GM19455 (cell line): ENCODE data around the gene NINJ2.

Experiments used
- ATAC-seq: cut with Tn5 transposase; IDR thresholded peaks from one replicate; pipeline ENCODE4 v1.9.1; 2021; ENCODE audit not compliant: unreplicated experiment

Gene NINJ2

DNA sequence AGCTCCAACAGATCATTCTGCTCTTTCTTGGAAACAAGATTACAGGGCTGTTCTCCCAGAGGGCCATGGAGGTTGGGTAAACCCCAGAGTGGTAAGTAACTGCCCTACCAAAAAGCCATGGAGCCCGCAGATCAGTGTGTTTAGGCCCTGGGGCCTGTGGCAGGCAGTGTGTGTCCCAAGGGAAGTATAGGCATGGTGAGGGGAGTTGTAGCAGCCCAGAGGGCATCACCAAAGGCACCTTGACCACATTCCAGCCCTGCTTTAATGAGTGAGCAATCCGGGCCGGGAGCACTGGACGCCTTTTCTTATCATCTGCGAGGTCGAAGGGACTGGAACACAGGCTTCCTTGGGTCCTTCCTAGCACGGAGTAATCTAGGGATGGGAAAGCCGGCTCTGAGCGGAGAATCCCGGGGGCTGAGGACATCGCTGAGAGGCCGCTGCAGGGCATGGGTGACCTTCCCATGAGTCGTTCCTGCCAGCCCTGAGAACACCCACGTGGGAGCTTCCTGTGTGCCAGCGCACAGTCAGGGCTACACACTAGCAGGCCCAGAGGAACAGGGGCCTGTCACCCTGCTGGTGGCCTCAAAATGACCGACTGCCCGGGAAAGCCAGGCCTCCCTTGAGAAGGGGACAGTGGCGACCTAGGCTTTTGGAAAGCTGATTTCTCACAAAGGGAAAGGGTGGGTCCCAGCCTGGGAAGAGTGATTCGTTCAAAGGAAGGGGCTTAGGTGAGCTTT is 91.3 kb downstream of the NINJ2 start:
- no peak for ATAC-seq

- no peak for ATAC-seq
Observed at GRCh38 chr12:570921-571794, 92.1 kb downstream of the NINJ2 start.

- ATAC-seq: no peak
Observed at GRCh38 chr12:570435-570920, 92.8 kb downstream of the NINJ2 start.

DNA sequence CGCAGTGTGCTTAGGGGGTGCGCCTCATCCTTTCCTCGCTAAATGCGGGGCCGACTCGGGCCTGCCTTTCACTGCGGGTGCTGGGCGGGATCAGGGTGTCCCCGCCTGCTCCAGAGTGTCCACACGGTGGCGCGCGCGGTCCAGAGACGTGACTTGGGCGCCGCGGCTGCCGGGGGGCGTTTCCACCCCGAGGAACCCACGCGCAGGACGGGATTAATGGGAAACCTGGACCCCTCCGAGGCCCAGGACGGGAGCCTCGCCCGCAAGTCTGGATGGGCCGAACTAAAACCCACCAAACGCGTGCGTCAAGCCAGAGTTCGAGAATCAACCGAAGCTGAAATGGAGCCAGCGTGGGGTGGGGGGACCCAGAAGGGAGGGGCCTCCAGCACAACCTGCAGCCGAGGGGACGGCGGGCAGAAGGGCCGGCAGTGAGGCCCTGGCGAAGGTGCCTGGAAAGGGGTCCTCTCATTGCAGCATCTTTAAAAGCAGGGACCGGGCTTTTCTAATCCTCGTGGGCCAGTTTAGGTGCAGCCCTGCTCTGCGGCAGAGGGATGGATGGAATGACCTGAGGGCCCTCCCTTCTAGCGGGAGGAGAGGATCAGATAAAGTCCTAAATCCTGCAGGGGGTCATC is 93.3 kb downstream of the NINJ2 start:
- ATAC-seq: peak; percentile 58

- no peak for ATAC-seq
Observed at GRCh38 chr12:569091-569676, 94.1 kb downstream of the NINJ2 start.

GRCh38 chr12:568486-568885 is 94.8 kb downstream of the NINJ2 start:
- no peak for ATAC-seq

- ATAC-seq: no peak
Observed at GRCh38 chr12:565589-566105, 97.6 kb downstream of the NINJ2 start.

GRCh38 chr12:565161-565560 is 98.1 kb downstream of the NINJ2 start:
- no peak for ATAC-seq

DNA sequence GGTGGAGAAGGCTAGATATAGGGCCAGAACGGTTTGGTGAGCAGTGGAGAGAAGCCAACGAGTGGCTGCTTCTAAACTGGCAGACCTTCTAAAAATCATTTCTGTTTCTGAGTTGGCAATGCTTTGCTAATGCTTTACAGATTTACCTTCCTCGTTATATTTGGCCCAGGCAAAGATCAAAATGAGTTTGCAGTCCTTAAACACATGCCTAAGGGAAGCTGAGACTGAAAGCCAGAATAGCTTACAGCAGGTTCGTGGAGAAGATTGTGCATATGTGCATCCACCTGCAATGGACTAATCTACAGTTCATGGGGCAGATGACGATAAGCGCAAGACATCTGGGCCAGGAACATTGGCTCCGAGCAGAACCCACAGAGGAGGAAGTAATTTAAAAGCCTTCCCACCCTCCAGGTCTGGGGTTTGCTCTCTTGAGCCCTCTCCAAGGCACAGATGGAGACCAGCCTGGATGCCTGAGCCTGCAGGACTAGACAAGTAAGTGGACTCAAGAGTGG is 99.4 kb downstream of the NINJ2 start:
- no peak for ATAC-seq

DNA sequence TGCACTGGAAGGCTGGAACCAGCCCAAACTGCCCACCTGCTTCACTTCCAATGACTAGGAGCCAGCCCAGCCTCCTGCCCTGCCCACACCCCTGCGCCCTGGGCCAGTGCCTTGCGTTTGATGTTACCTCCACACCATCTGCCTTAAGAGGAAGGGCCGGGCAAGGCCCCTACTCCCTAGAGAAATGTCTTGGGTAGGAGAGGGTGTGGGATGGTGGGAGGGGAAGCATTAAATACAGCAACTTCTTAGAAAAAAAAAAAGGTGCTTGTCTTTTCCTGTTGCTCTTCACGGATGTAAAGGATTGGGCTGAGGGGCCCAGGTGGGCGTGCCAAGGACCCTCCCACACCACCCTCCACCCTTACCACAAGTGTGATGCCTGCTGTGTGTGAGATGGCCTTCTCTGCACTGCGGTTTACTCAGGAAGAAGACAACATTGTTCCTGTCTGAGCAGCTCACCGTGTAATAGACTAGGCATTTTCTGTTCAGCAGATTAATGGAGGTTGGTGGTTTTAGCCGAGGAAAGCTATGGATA is 99.9 kb downstream of the NINJ2 start:
- no peak for ATAC-seq

DNA sequence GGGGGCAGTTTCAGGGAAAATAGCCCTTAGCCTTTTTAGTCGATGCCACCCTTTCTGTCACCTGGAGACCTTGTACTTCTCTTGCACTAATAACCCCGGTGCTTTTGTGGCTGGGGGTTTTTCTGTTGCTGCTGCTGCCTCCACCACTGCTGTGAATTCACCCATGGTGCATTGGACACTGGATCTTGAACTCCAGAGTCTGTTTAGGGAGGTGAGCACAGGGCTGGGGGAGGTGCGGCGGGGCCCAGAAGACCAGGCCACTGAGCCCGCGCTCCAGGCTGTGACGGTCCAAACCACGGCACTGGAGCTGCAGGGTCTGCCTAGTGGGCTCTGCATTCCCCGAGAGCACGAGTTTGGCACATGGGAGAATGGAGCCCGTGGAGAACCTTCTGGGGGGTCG is 100.6 kb downstream of the NINJ2 start:
- ATAC-seq: no peak

DNA sequence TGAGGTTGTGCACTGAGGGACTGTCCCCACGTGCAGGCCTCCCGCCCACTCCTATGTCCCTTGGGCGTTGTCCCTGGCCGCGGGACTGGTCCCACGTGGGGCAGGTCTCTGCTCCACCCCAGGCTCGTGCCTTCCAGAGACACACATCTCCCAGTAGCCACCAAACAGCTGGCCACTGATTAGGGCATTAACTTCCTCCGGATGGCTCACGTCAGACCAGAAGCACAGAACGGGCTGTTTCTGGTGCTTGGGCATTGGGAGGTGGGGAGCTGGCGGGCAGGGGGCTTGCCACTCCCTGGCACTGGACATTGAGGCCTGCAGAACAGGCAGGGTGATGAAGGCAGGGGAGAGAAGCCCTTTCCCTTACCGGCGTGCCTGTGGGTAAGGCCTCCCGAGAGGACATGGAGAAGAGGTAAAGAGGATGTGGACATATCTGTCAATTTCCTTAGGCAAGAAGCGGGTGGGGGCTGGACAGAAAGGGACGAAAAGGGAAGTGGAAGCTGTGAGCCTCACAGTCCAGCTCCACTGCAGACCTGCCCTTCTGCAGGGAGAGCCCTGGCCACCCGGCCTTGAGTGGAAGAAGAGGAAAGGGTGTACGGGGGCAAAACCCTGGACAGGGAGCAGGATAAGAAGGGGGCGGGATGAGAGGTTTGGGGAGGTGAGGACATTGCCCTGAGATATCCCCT is 101.2 kb downstream of the NINJ2 start:
- ATAC-seq: no peak

GRCh38 chr12:561391-561705 is 101.9 kb downstream of the NINJ2 start:
- no peak for ATAC-seq

DNA sequence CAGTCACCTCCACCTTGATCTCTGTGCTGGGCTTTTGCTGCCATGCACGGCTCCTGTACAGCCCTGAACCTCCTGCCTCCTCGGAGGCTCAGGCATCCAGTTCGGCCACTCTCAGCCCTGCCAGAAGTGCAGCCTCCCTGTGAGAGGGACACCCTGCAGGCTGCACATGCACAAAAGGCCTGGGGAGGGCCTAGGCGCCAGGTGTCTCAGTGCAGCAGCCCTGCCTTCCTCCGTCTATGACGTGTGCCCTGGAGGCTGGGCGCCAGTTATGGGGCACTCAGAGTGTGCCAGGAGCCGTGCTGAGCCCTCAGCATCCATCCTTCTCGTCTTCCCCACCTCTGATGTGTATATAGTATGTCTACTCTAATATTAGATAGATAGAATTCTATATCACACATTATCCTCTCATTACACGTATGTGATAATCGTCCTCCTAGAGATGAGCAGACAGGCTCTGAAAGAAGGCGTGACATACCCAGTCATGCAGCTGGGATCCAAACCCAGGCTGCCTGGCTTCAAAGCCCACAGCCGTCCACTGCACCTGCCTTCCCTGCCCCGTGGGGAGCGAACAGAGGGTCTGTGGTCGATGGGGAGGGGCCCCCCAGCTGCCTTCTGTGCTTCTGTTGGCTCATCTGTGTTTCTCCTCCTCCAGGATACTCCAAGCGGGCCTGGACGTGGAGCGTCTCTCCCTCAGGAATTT is 102.4 kb downstream of the NINJ2 start:
- ATAC-seq: no peak

DNA sequence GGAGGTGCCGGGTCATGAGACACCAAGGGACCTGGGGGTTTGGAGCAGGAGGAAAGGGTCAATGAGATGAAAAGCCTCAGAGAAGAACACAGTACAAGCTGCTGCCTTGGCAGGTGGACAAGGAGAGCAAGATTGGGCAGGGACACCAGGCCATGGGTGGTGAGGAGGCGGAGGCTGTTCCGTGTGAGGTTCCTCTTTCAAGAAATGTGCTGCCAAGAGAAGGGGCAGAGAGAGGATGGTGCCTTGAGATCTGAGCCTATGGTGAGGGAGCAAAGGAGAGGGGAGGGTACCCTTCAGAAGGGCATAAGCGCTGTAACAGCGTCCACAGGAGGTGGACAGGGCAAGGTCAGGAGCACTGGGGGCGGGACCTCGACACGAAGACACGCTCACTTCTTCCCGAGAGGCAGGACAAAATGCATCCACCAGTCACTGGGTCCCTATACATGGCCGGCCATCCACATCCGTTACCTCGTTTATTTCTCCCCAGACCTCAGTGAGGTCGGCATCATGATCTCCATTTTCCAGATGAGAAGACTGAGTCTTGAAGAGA is 103.3 kb downstream of the NINJ2 start:
- no peak for ATAC-seq

DNA sequence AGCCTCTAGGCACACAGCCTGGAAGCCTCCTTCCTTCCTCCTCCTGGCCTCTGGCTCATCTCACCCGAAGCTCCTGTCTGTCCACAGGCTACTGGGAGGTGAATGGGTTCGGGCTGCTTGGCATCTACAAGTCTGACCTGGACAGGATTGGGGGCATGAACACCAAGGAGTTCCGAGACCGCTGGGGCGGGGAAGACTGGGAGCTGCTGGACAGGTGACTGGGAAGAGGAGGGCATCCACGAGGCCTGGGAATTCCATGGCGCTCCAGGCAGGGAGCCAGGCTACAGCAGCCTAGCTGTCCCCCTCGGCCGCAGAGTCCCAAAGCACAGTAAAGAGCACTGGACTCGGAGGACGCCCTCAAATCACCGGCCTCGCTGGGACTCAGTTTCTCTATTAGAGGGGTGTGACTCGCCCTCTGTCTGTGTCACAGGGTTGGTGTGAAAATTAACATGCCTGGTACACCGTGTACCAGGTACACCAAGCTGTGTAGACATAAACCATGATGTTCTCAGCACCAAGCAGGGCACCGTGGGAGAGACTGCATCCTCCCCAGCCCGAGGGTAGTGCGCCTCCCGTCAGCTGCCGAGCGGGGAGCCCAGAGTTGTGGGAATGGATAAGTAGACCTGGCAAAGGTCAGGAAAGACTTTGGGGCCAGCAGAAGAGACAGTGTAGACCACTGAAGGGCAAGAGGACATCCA is 103.9 kb downstream of the NINJ2 start:
- ATAC-seq: no peak

DNA sequence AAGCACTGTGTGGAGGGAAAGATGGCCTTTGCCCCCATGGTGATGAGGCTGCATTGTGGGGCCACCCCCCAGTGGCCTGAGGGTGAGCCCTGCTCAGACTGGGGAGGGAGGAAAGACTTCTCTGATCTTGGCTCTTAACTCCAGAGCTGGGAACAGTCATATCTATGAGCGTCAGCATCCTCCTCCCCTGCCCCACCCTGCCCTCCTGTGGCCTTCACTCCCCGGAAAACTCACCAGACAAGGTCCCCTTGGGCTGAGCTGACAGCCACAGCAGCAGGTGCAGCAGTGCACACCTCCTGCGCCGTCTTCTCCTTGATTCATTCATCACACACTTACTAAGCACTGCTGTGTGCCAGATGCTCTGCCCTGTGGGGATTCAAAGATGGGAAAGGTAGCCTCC is 104.7 kb downstream of the NINJ2 start:
- ATAC-seq: no peak

GRCh38 chr12:556498-556897 is 106.7 kb downstream of the NINJ2 start:
- no peak for ATAC-seq

DNA sequence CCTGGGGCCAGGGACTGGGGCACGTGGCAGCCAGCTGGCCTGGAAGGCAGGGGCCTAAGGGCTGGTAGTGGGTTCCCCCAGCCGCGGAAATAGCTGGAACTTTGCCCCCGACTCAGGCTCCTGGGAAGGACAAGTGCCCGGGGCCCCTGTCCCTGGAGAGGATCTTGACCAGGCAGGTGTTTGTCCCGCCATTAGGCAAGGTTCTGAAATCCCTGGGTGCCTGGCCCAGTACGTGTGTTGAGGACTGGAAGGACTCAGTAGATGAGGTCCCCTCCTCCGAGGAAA is 109.3 kb downstream of the NINJ2 start:
- no peak for ATAC-seq
